Vein endothelial cell (primary cell): ENCODE data around the gene LIPI. TPM values are rescaled to one million over a fixed set of nuclear protein-coding genes. Genes with fewer than 3 reads are reported as not detected.

Source experiments
- small RNA-seq: library from RNA; depleted of rRNA; stranded (forward); fragments of <200 nt; gene quantifications from one replicate; pipeline ENCODE3, GENCODE V24; 2012
- total RNA-seq: library from RNA; depleted of rRNA; stranded (reverse); fragments of >200 nt; gene quantifications from 2 replicates; pipeline ENCODE4 v1.2.3, GENCODE V29; 2012

Gene LIPI
- total RNA-seq, result not detected in 2 replicates

DNA sequence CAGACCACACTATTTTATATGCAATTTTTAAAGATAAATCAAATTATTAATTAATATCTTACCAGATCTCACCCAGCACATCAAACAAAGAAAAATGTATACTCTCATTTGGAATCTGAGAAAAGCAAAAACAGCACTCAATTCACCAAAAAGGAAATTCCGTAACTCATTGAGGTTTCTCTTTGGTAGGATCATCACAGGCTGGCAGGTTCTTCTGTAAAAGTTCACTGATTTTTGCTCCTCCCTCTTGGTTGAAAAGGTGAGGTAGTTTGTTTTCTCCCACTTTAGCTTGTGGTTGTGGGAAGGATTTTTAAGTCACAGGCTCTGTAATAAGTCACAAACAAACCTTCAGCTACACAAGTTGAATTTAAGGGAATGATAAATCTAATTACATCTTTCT lies at the start of gene LIPI:
Gene LIPI, minus strand, starts transcription at position 218 of the 400 bp plus-strand sequence. Its CDS starts 110 bp downstream, at position 108.

DNA sequence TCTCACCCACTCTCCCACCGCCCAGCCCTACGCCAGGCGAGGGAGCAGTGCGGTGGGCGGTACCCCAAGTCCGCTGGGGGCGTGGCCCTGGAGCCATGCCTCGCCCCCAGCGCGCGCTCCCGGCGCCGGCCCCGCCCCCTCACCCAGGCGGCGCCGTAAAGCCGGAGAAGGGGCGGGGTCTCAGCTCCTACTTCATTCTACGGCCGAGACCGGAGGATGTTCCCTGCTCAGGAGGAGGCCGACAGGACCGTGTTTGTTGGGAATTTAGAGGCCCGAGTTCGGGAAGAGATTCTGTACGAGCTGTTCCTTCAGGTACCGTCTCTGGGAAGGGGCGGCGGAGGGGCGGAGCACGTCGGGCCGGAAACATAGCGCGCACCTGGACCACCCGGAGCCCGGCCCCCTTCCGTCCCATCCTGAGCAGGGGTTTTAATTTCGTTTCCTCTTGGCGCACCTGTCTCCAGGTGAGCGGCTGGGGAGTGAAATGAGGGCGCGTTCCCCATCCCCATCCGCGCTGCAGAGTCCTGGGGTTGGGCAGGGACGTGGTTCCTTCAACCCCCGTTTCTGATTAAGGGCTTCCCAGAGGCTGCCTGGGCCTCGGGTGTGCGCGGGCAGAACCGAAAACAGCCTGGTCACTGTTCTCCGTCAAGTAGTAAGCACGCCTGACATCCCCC lies 5.4 kb upstream of the LIPI start, which contains the start of gene RBM11:
Gene RBM11, plus strand, starts transcription at position 187 of the 671 bp plus-strand sequence. Its CDS starts 30 bp downstream, at position 217.

Small RNAs within 50 kb of the gene (small RNA-seq; reads per million reads assigned to genes)
- gene RF01518, result not detected
- gene RNA5SP488, result not detected

Other genes with a start within 250 kb of the LIPI start
- gene RBM11, start 5.2 kb upstream of the LIPI start, total RNA-seq, result not detected in 2 replicates
- 49.6 and 50.1 TPM in 2 replicates for gene HSPA13, start 172.2 kb upstream of the LIPI start, total RNA-seq